MM.1S (cell line): ENCODE measurements around the gene UBE2E2.

Experiments
- DNase-seq: peaks from one replicate; pipeline ENCODE4 v3.0.0-alpha.2; 2015
- H2AFZ ChIP-seq: fragments of 300-600 bp; sonication (generic); 2 replicates; pipeline ENCODE4 v1.6.0; 2016; ENCODE audit warnings: antibody characterized with exemption, low read length
- H3F3A ChIP-seq: fragments of 300-600 bp; sonication (generic); 2 replicates; pipeline ENCODE4 v1.6.1; 2016; ENCODE audit warnings: mild to moderate bottlenecking, antibody characterized with exemption, low read length, moderate library complexity, mixed read lengths; ENCODE audit not compliant: insufficient read depth
- H3K27ac ChIP-seq: fragments of 300-600 bp; sonication (generic); 2 replicates; pipeline ENCODE4 v1.5.1; 2016; ENCODE audit warnings: mild to moderate bottlenecking, low read length
- H3K27me3 ChIP-seq: fragments of 300-600 bp; sonication (generic); replicated peaks from 2 replicates; pipeline ENCODE4 v1.6.0; 2016; ENCODE audit warnings: low read length; ENCODE audit not compliant: insufficient read depth
- H3K36me3 ChIP-seq: fragments of 300-600 bp; sonication (generic); replicated peaks from 2 replicates; pipeline ENCODE4 v1.6.1; 2016; ENCODE audit warnings: mild to moderate bottlenecking, low read length, mixed read lengths; ENCODE audit not compliant: insufficient read depth
- H3K4me1 ChIP-seq: fragments of 300-600 bp; sonication (generic); 2 replicates; pipeline ENCODE4 v1.6.1; 2016; ENCODE audit warnings: low read length, mixed read lengths
- H3K4me2 ChIP-seq: fragments of 300-600 bp; sonication (generic); 2 replicates; pipeline ENCODE4 v1.6.0; 2016; ENCODE audit warnings: low read depth, low read length
- H3K4me3 ChIP-seq: fragments of 300-600 bp; sonication (generic); 2 replicates; pipeline ENCODE4 v1.5.1; 2016; ENCODE audit warnings: low read length, mixed read lengths
- H3K79me2 ChIP-seq: fragments of 300-600 bp; sonication (generic); 2 replicates; pipeline ENCODE4 v1.6.1; 2016; ENCODE audit warnings: mixed run types, low read length, mixed read lengths
- H3K9ac ChIP-seq: fragments of 300-600 bp; sonication (generic); 2 replicates; pipeline ENCODE4 v1.6.1; 2016; ENCODE audit warnings: low read length, mixed read lengths
- H3K9me2 ChIP-seq: fragments of 300-600 bp; sonication (generic); replicated peaks from 2 replicates; pipeline ENCODE4 v1.6.1; 2016; ENCODE audit warnings: mild to moderate bottlenecking, low read length, mixed read lengths; ENCODE audit not compliant: insufficient read depth
- H3K9me3 ChIP-seq: fragments of 300-600 bp; sonication (generic); replicated peaks from 2 replicates; pipeline ENCODE4 v1.6.1; 2016; ENCODE audit warnings: mild to moderate bottlenecking, low read length, mixed read lengths; ENCODE audit not compliant: insufficient read depth
- H4K20me1 ChIP-seq: fragments of 300-600 bp; sonication (generic); 2 replicates; pipeline ENCODE4 v1.6.1; 2016; ENCODE audit warnings: mild to moderate bottlenecking, low read length, moderate library complexity, mixed read lengths; ENCODE audit not compliant: insufficient read depth
- CTCF ChIP-seq: fragments of 300-600 bp; sonication (generic); IDR thresholded peaks from 2 replicates; pipeline ENCODE4 v1.5.1; 2016; ENCODE audit warnings: antibody characterized with exemption, low read length, mixed read lengths
- EZH2 ChIP-seq: fragments of 300-600 bp; sonication (generic); optimal IDR thresholded peaks from 2 replicates; pipeline ENCODE3; 2017; ENCODE audit warnings: low read depth, mild to moderate bottlenecking, antibody characterized with exemption, low read length, mixed read lengths
- EZH2phosphoT487 ChIP-seq: fragments of 300-600 bp; sonication (generic); IDR thresholded peaks from 2 replicates; pipeline ENCODE4 v1.6.1; 2018; ENCODE audit warnings: antibody characterized with exemption, low read length

The UBE2E2 gene

GRCh38 chr3:23461069-23461468, 257.9 kb downstream of the UBE2E2 start:
- H3K9me3 ChIP-seq: no peaks in the 10 kb centered on the region
- H3K27me3 ChIP-seq: no peaks in the 10 kb centered on the region
- H3K4me2 ChIP-seq: no peak overlapping the region
- H4K20me1 ChIP-seq: no peaks in the 10 kb centered on the region
- TF ChIP-seq EZH2 (no peak), CTCF (no peak), EZH2phosphoT487 (no peak)
- no peaks in the 10 kb centered on the region for H3F3A ChIP-seq
- no peaks in the 10 kb centered on the region for H3K9me2 ChIP-seq
- no peak overlapping the region for H3K4me3 ChIP-seq
- H3K9ac ChIP-seq: no peak overlapping the region
- no peaks in the 10 kb centered on the region for H3K4me1 ChIP-seq
- H3K79me2 ChIP-seq: 0 out of 2 replicates have a peak, but pooled peaks cover 4% of the 10 kb centered on the region
- H3K27ac ChIP-seq: no peak overlapping the region
- H2AFZ ChIP-seq: no peak overlapping the region
- H3K36me3 ChIP-seq: no peaks in the 10 kb centered on the region
- no peak for DNase-seq

GRCh38 chr3:23463791-23464190, 260.7 kb downstream of the UBE2E2 start:
- Histone ChIP-seq H3K27ac (no peak overlapping the region), H3K9me2 (no peaks in the 10 kb centered on the region), H3K27me3 (no peaks in the 10 kb centered on the region), H3K4me1 (no peaks in the 10 kb centered on the region), H3F3A (no peaks in the 10 kb centered on the region), H4K20me1 (no peaks in the 10 kb centered on the region), H3K9me3 (no peaks in the 10 kb centered on the region), H3K9ac (no peak overlapping the region), H3K36me3 (no peaks in the 10 kb centered on the region), H3K79me2 (0 out of 2 replicates have a peak, but pooled peaks cover 4% of the 10 kb centered on the region), H3K4me2 (no peak overlapping the region), H3K4me3 (no peak overlapping the region), H2AFZ (no peak overlapping the region)
- TF ChIP-seq EZH2phosphoT487 (no peak), EZH2 (no peak), CTCF (no peak)
- DNase-seq: no peak

- Histone ChIP-seq H4K20me1 (no peaks in the 10 kb centered on the region), H3K9me3 (no peaks in the 10 kb centered on the region), H3K9ac (no peak overlapping the region), H3K79me2 (0 out of 2 replicates have a peak, but pooled peaks cover 4% of the 10 kb centered on the region), H3F3A (no peaks in the 10 kb centered on the region), H3K4me3 (no peak overlapping the region), H3K4me2 (no peak overlapping the region), H3K36me3 (no peaks in the 10 kb centered on the region), H3K27ac (no peak overlapping the region), H3K4me1 (no peaks in the 10 kb centered on the region), H3K27me3 (no peaks in the 10 kb centered on the region), H3K9me2 (no peaks in the 10 kb centered on the region), H2AFZ (no peak overlapping the region)
- DNase-seq: no peak
- no peak for TF ChIP-seq CTCF
- no peak for TF ChIP-seq EZH2phosphoT487
- TF ChIP-seq EZH2: no peak
Measured at GRCh38 chr3:23465569-23465968, 262.4 kb downstream of the UBE2E2 start.
